ENCODE measurements around the gene CSNK2B. TPM values are rescaled to one million over a fixed set of nuclear protein-coding genes. Genes with fewer than 3 reads are reported as not detected.
A peak's percentile ranks its signal among the peaks of the same experiment; 100 is the strongest.

The CSNK2B gene
- total and polyA plus RNA-seq, 9 of the 15 experiments (the other 6 are each of a cell fraction or from before 2014, with no cell fraction given): 120 to 1,126 (median 529) TPM

DNA sequence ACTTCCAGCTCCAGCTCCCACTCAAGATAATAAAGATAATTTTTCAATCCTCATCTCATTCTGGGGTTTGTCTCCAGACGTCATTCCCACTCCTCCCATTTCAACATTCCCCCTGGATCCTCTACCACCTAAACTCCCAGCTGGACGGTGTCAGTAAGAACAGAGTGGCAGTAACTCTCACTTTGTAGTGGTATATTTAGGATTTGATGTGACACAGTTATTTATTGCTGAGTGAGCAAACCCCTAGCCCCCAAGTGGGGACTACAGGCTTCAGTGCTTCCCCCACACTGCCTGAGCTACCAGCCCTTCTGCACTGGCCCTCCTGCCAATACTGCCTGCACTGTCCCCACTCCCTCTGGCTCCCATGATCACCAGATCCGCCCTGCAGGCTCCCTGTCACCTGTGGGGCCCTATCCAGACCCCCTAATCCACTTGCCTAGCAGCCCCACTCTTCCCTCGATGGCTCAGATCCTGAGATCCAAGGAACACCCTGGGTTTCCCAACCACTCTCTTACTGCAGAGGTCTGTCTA is 7.7 kb upstream of the CSNK2B start (continued):
- TF ChIP-seq ZBTB7A (IDR thresholded peaks at IDR 0.05; ENCODE audit: borderline replicate concordance, control insufficient read depth, low read depth, low read length) (peak; percentile 49; the same call in 1 of the 2 replicates), ARID1B (IDR thresholded peaks at IDR 0.05) (no peak), ZNF23 (CRISPR knock-in tag; IDR thresholded peaks at IDR 0.05) (no peak), SIN3A (IDR thresholded peaks at IDR 0.05; ENCODE audit: borderline replicate concordance in 2 of 2, control insufficient read depth in 1 of 2, low read depth in 2 of 2, low read length in 2 of 2) (peak in 1 of 2 experiments; percentile 52; a peak in 1 of 4 replicates), BCL6 (CRISPR knock-in tag; IDR thresholded peaks at IDR 0.05) (no peak), BCOR (IDR thresholded peaks at IDR 0.05) (no peak), FOXK1 (CRISPR knock-in tag; IDR thresholded peaks at IDR 0.05; ENCODE audit: borderline replicate concordance) (no peak), SPI1 (IDR thresholded peaks at IDR 0.05; ENCODE audit: borderline replicate concordance, low read depth, low read length) (no peak), MAFF (IDR thresholded peaks at IDR 0.05; ENCODE audit: low read length) (peak; percentile 76), ZNF134 (CRISPR knock-in tag; conservative IDR thresholded peaks at IDR 0.05) (no peak)
- TF ChIP-seq, protein P1, sequence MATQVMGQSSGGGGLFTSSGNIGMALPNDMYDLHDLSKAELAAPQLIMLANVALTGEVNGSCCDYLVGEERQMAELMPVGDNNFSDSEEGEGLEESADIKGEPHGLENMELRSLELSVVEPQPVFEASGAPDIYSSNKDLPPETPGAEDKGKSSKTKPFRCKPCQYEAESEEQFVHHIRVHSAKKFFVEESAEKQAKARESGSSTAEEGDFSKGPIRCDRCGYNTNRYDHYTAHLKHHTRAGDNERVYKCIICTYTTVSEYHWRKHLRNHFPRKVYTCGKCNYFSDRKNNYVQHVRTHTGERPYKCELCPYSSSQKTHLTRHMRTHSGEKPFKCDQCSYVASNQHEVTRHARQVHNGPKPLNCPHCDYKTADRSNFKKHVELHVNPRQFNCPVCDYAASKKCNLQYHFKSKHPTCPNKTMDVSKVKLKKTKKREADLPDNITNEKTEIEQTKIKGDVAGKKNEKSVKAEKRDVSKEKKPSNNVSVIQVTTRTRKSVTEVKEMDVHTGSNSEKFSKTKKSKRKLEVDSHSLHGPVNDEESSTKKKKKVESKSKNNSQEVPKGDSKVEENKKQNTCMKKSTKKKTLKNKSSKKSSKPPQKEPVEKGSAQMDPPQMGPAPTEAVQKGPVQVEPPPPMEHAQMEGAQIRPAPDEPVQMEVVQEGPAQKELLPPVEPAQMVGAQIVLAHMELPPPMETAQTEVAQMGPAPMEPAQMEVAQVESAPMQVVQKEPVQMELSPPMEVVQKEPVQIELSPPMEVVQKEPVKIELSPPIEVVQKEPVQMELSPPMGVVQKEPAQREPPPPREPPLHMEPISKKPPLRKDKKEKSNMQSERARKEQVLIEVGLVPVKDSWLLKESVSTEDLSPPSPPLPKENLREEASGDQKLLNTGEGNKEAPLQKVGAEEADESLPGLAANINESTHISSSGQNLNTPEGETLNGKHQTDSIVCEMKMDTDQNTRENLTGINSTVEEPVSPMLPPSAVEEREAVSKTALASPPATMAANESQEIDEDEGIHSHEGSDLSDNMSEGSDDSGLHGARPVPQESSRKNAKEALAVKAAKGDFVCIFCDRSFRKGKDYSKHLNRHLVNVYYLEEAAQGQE (IDR thresholded peaks at IDR 0.05; ENCODE audit: borderline replicate concordance): 0 out of 2 replicates have a peak, but pooled peaks have one; percentile 1
- TF ChIP-seq, protein P1 (CRISPR knock-in tag; IDR thresholded peaks at IDR 0.05; ENCODE audit: low read depth): no peak
- TF ChIP-seq, protein P2, sequence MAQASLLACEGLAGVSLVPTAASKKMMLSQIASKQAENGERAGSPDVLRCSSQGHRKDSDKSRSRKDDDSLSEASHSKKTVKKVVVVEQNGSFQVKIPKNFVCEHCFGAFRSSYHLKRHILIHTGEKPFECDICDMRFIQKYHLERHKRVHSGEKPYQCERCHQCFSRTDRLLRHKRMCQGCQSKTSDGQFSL (CRISPR knock-in tag; IDR thresholded peaks at IDR 0.05): no peak
- TF ChIP-seq, protein P2 (tag; IDR thresholded peaks at IDR 0.05): no peak
- TF ChIP-seq, protein P3, sequence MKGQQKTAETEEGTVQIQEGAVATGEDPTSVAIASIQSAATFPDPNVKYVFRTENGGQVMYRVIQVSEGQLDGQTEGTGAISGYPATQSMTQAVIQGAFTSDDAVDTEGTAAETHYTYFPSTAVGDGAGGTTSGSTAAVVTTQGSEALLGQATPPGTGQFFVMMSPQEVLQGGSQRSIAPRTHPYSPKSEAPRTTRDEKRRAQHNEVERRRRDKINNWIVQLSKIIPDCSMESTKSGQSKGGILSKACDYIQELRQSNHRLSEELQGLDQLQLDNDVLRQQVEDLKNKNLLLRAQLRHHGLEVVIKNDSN (CRISPR knock-in tag; IDR thresholded peaks at IDR 0.05): peak; percentile 20; the same call in 1 of the 2 replicates
- TF ChIP-seq, protein P4, sequence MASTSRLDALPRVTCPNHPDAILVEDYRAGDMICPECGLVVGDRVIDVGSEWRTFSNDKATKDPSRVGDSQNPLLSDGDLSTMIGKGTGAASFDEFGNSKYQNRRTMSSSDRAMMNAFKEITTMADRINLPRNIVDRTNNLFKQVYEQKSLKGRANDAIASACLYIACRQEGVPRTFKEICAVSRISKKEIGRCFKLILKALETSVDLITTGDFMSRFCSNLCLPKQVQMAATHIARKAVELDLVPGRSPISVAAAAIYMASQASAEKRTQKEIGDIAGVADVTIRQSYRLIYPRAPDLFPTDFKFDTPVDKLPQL (IDR thresholded peaks at IDR 0.05; ENCODE audit: extremely low read depth, insufficient read length): no peak
